HG03565 (cell line): ENCODE measurements around the gene PALM.

Experiments
- ATAC-seq: cut with Tn5 transposase; IDR thresholded peaks from one replicate; pipeline ENCODE4 v1.9.1; 2021; ENCODE audit warnings: mild to moderate bottlenecking, moderate library complexity; ENCODE audit not compliant: unreplicated experiment

PALM gene

GRCh38 chr19:778910-779653, 70.3 kb downstream of the PALM start:
- ATAC-seq: no peak

GRCh38 chr19:780935-781334, 72.2 kb downstream of the PALM start:
- ATAC-seq: no peak

- ATAC-seq: no peak
Measured at GRCh38 chr19:781800-782184, 73.1 kb downstream of the PALM start.

- no peak for ATAC-seq
Measured at GRCh38 chr19:782185-782877, 73.6 kb downstream of the PALM start.

- ATAC-seq: no peak
Measured at GRCh38 chr19:782878-783668, 74.3 kb downstream of the PALM start.

GRCh38 chr19:784541-784940, 75.8 kb downstream of the PALM start:
- ATAC-seq: no peak

- ATAC-seq: no peak
Measured at GRCh38 chr19:787536-787935, 78.8 kb downstream of the PALM start.

GRCh38 chr19:788686-788982, 79.9 kb downstream of the PALM start:
- no peak for ATAC-seq

- ATAC-seq: no peak
Measured at GRCh38 chr19:788983-789700, 80.4 kb downstream of the PALM start.

GRCh38 chr19:789701-790060, 80.9 kb downstream of the PALM start:
- ATAC-seq: no peak

- no peak for ATAC-seq
Measured at GRCh38 chr19:791007-791566, 82.4 kb downstream of the PALM start.

GRCh38 chr19:791567-792305, 83.0 kb downstream of the PALM start:
- no peak for ATAC-seq

- no peak for ATAC-seq
Measured at GRCh38 chr19:792306-792885, 83.7 kb downstream of the PALM start.

GRCh38 chr19:793806-794205, 85.1 kb downstream of the PALM start:
- ATAC-seq: no peak

- ATAC-seq: no peak
Measured at GRCh38 chr19:795073-795611, 86.4 kb downstream of the PALM start.

- ATAC-seq: no peak
Measured at GRCh38 chr19:795691-796581, 87.2 kb downstream of the PALM start.

GRCh38 chr19:796692-797527, 88.2 kb downstream of the PALM start, which contains the start of gene PTBP1:
Gene PTBP1, plus strand, starts transcription at chr19:797452. Its CDS starts 46 bp downstream, at chr19:797498.
- peak; percentile 73 for ATAC-seq
